HCT116 (cell line): ENCODE results near the gene MPIG6B. TPM values are rescaled to one million over a fixed set of nuclear protein-coding genes. Genes with fewer than 3 reads are reported as not detected.

Source experiments
- ATAC-seq: fragments of 200-7000 bp; cut with Tn5 transposase; 2 replicates; pipeline ENCODE4 v1.9.1; 2020; ENCODE audit warnings: mild to moderate bottlenecking, moderate library complexity
- BruUV-seq: library from RNA; stranded (reverse); fragments of 400-500 nt; replicated peaks from 2 replicates; lab custom pipeline; 2021; lab: Mats Ljungman, UMichigan
- CTCF ChIA-PET: fragments of 300-600 bp; sonication (Branson Sonifier 250); formaldehyde crosslinking; loops from one replicate; lab custom pipeline; 2021; ENCODE audit warnings: antibody characterized with exemption; lab: Charles Lee
- POLR2A ChIA-PET: fragments of 300-600, 350-600 bp; sonication (Branson Sonifier 250); formaldehyde crosslinking; loops from one replicate; lab custom pipeline; 2021; ENCODE audit warnings: antibody characterized with exemption; lab: Charles Lee
- RAD21 ChIA-PET, 2 experiments: fragments of 300-600 bp; sonication (Branson Sonifier 250); formaldehyde crosslinking; loops; one replicate each; lab custom pipeline; 2023; ENCODE audit warnings: low total read pairs in 2 of 2; ENCODE audit not compliant: uncharacterized antibody in 2 of 2, unreplicated experiment in 2 of 2, low non-redundant PET in 1 of 2; lab: Charles Lee
- DNase-seq: peaks from one replicate; pipeline ENCODE4 v3.0.0-alpha.2; 2010; ENCODE audit warnings: low read depth, low spot score
- H2AFZ ChIP-seq: fragments of 200-600 bp; shearing (Covaris generic), sonication (generic); 2 replicates; pipeline ENCODE4 v1.6.1; 2017; ENCODE audit warnings: low read depth, mixed run types, mixed read lengths, antibody characterized with exemption, low read length; ENCODE audit not compliant: poor library complexity, severe bottlenecking
- H3K27ac ChIP-seq: 2 replicates; pipeline ENCODE4 v1.5.1; 2012; ENCODE audit warnings: low read depth, low read length
- H3K27me3 ChIP-seq: fragments of 200-600 bp; sonication (generic); 2 replicates; pipeline ENCODE4 v1.6.1; 2016; ENCODE audit warnings: mixed run types, low read length, mixed read lengths; ENCODE audit not compliant: insufficient read depth
- H3K36me3 ChIP-seq, 2 experiments: fragments of 200-500 bp in 1 of 2; fragments of 200-600 bp in 1 of 2; sonication (Bioruptor generic) in 1 of 2; sonication (generic) in 1 of 2; 2 replicates each; pipeline versions ENCODE4 v1.5.1 to v1.6.1; 2014 to 2016; ENCODE audit warnings: low read length in 2 of 2, inconsistent platforms in 1 of 2, mixed read lengths in 1 of 2, mixed run types in 1 of 2; ENCODE audit not compliant: insufficient read depth in 2 of 2, control insufficient read depth in 1 of 2
- H3K4me1 ChIP-seq, 2 experiments: fragments of 200-600 bp in 1 of 2; sonication (generic) in 1 of 2; 2 replicates each; pipeline versions ENCODE4 v1.5.1 to v1.6.1; 2012 to 2017; ENCODE audit warnings: low read length in 2 of 2, inconsistent platforms in 1 of 2, mild to moderate bottlenecking in 1 of 2, mixed read lengths in 1 of 2, mixed run types in 1 of 2, moderate library complexity in 1 of 2; ENCODE audit not compliant: insufficient read depth in 2 of 2, control insufficient read depth in 1 of 2
- H3K4me2 ChIP-seq: fragments of 200-600 bp; sonication (generic); 2 replicates; pipeline ENCODE4 v1.6.1; 2017; ENCODE audit warnings: mixed run types, low read length, mixed read lengths
- H3K4me3 ChIP-seq, 2 experiments: fragments of 200-600 bp in 1 of 2; sonication (generic) in 1 of 2; replicated peaks in 1 of 2; 2 replicates each; pipeline ENCODE4 v1.5.1; 2011 to 2016; ENCODE audit warnings: low read length in 2 of 2, control low read depth in 1 of 2, low read depth in 1 of 2, mild to moderate bottlenecking in 1 of 2, mixed read lengths in 1 of 2, mixed run types in 1 of 2
- H3K79me2 ChIP-seq: fragments of 200-600 bp; sonication (generic); 2 replicates; pipeline ENCODE4 v1.6.1; 2017; ENCODE audit warnings: mild to moderate bottlenecking, mixed run types, low read length, moderate library complexity, mixed read lengths; ENCODE audit not compliant: insufficient read depth
- H3K9ac ChIP-seq: fragments of 200-600 bp; sonication (generic); 2 replicates; pipeline ENCODE4 v1.6.1; 2016; ENCODE audit warnings: low read length, mixed read lengths
- H3K9me2 ChIP-seq: fragments of 200-600 bp; sonication (generic), shearing (Covaris generic); 2 replicates; pipeline ENCODE4 v1.6.1; 2017; ENCODE audit warnings: mixed run types, mild to moderate bottlenecking, moderate library complexity; ENCODE audit not compliant: insufficient read depth
- H3K9me3 ChIP-seq, 2 experiments: fragments of 200-500 bp in 1 of 2; fragments of 200-600 bp in 1 of 2; sonication (Bioruptor generic) in 1 of 2; sonication (generic) in 1 of 2; 2 replicates each; pipeline ENCODE4 v1.6.1; 2014 to 2017; ENCODE audit warnings: low read length in 2 of 2, mixed read lengths in 2 of 2, inconsistent platforms in 1 of 2, low read depth in 1 of 2, mild to moderate bottlenecking in 1 of 2, mixed run types in 1 of 2, moderate library complexity in 1 of 2; ENCODE audit not compliant: control insufficient read depth in 1 of 2, insufficient read depth in 1 of 2
- H4K20me1 ChIP-seq: fragments of 200-600 bp; sonication (generic), shearing (Covaris generic); 2 replicates; pipeline ENCODE4 v1.6.1; 2017; ENCODE audit warnings: mixed run types, mild to moderate bottlenecking, moderate library complexity; ENCODE audit not compliant: insufficient read depth
- CEBPB ChIP-seq: IDR thresholded peaks from 2 replicates; pipeline ENCODE4 v1.6.1; 2012; ENCODE audit warnings: low read depth
- CTCF ChIP-seq, 3 experiments: fragments of 200-600 bp in 1 of 3; sonication (generic) in 1 of 3; IDR thresholded peaks in 2 of 3; conservative IDR thresholded peaks in 1 of 3; 2 replicates each; pipeline ENCODE4 v1.5.1; 2012 to 2017; ENCODE audit warnings: low read depth in 2 of 3, low read length in 2 of 3, antibody characterized with exemption in 1 of 3, borderline replicate concordance in 1 of 3, control low read depth in 1 of 3, mild to moderate bottlenecking in 1 of 3, mixed read lengths in 1 of 3, mixed run types in 1 of 3, moderate library complexity in 1 of 3; ENCODE audit not compliant: insufficient read depth in 1 of 3
- FOSL1 ChIP-seq: IDR thresholded peaks from 2 replicates; pipeline ENCODE4 v1.6.1; 2012; ENCODE audit warnings: low read depth
- SP1 ChIP-seq: IDR thresholded peaks from 2 replicates; pipeline ENCODE4 v1.6.1; 2012; ENCODE audit warnings: low read depth
- ZFX ChIP-seq: fragments of 450-650 bp; IDR thresholded peaks from 2 replicates; pipeline ENCODE4 v1.6.1; 2017
- intact Hi-C: fragments of 100-400 bp; cut with micrococcal nuclease; formaldehyde crosslinking; loops from 2 replicates; pipeline ENCODE4 v1.10.0; 2022
- total RNA-seq: library from RNA; stranded (reverse); gene quantifications from one replicate; pipeline ENCODE4 v1.2.1, GENCODE V29; 2021; ENCODE audit not compliant: unreplicated experiment

Gene MPIG6B
- total RNA-seq, 1 experiment from 2014 or later, result 0.42 TPM

GRCh38 chr6:31769684-31770371, 46.7 kb downstream of the MPIG6B start:
- H3K9me3 ChIP-seq, result no peaks in the 10 kb centered on the region
- BruUV-seq, result no TSS peak
- ChIA-PET RAD21 (interaction anchor here (1.0 to 1.4 kb wide), 4 partner anchors 31 to 90 kb away, joined by 3 to 6 read pairs (median 3); no protein-coding TSS in a partner anchor), POLR2A (interaction anchor here (0.7 to 2.1 kb wide), 6 partner anchors 32 to 60 kb away, joined by 3 to 18 read pairs (median 4); partner anchors contain the start of genes CLIC1, HSPA1B and LY6G6D), CTCF (interaction anchor here (0.6 to 2.2 kb wide), 24 partner anchors 8 to 153 kb away, joined by 3 to 25 read pairs (median 5); partner anchors contain the start of genes ABHD16A, BAG6, DDAH2 and EHMT2)
- intact Hi-C loops, result loop anchor here (1.0 to 5.0 kb wide), 2 partner anchors 90 to 1027 kb away; no protein-coding TSS in a partner anchor
- no peaks in the 10 kb centered on the region for H3K27me3 ChIP-seq
- H3K27ac ChIP-seq, result no peak overlapping the region
- TF ChIP-seq ZFX (no peak), CEBPB (no peak), SP1 (no peak), CTCF (IDR thresholded peaks at IDR 0.05 in 2 of 3, conservative IDR thresholded peaks at IDR 0.05 in 1 of 3; ENCODE audit: borderline replicate concordance in 1 of 3, insufficient read depth in 1 of 3, low read depth in 2 of 3, low read length in 2 of 3) (peak in 2 of 3 experiments; percentile 95 to 97; a peak in 4 of 6 replicates), FOSL1 (no peak)
- no peaks in the 10 kb centered on the region for H3K9me2 ChIP-seq
- no peak overlapping the region for H3K9ac ChIP-seq
- peak overlapping the region; percentile 14; the same call in 1 of the 2 replicates for H3K4me2 ChIP-seq
- no peak overlapping the region for H2AFZ ChIP-seq
- peak; percentile 86 for ATAC-seq
- H3K4me1 ChIP-seq, result peaks cover 17 to 38% of the 10 kb centered on the region in 2 experiments
- no peaks in the 10 kb centered on the region for H4K20me1 ChIP-seq
- no peak overlapping the region for H3K4me3 ChIP-seq
- peak; percentile 42 for DNase-seq
- H3K79me2 ChIP-seq, result no peaks in the 10 kb centered on the region
- no peaks in the 10 kb centered on the region for H3K36me3 ChIP-seq
